DMS 273 (cell line): ENCODE data around the gene CRHR1.

Experiments
- DNase-seq: peaks from one replicate; lab custom pipeline; 2025; ENCODE audit not compliant: unreplicated experiment; lab: John Stamatoyannopoulos, UW

CRHR1 gene

DNA sequence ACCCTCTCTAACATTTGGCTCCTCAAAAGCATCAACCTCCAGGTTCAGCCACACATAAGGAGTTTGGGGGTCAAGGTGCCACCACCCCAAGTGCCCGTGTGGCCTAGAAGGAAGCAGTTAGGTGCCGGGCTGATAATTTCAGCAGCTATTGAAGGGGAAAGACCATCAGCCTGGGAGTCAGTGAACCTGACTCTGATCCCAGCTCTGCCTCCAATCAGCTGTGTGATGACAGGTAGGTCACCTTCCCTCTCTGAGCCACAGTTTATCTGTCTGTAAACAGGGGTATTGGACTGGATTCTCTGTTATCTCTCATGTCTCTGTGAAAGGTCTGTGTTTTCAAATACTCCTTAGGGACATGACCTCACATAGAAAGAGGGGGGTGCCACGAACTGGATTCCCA lies 3.9 kb downstream of the CRHR1 start:
- no peak for DNase-seq

DNA sequence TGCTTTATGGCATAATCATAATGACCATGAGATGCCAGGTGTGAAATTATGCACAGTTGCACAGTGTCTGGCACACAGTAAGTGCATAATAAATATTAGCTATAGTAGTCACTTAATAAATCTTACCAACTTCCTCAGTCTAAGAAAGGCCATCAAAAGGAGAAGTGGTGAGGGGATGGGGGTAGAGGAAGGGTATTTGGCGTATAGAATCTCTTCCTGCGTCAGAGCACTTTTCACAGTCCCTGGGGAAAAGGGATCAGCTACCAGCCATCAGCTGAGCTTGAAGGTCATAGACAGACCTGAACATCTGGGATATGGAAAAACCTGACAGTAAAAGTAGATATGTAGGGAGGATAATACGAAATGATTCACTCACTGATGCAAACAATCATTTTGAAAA lies 5.8 kb downstream of the CRHR1 start:
- DNase-seq, result no peak

DNA sequence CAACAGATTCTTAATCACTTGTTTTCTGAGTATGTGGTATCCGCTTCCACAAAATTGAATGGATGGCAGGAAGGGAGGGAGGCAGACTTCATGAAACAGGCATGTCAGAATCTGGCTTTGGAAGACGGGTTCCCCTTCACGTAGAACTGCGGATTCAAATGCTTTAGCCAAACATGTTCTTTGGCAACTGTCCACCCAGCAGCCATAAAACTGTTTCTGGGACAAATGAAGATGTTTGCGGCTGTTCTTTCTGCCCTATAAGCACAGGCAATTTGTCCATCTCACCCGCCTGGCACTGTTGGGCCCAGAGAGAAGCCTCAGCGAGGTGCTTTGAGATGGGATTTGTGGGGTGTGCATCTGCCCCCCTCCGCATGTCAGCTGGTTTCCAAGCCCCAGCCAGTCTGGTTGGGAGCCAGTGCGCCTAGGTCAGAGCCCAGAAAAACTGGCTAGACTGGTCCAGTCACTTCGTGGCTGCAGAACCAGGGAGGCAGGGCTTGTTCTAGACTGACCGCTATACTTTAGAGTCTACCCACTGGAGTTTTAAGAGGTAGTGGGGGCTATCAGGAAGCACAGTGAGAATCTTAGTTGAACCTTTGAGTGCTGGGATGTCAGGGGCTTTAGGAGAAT lies 6.3 kb downstream of the CRHR1 start:
- DNase-seq, result peak; percentile 36

DNA sequence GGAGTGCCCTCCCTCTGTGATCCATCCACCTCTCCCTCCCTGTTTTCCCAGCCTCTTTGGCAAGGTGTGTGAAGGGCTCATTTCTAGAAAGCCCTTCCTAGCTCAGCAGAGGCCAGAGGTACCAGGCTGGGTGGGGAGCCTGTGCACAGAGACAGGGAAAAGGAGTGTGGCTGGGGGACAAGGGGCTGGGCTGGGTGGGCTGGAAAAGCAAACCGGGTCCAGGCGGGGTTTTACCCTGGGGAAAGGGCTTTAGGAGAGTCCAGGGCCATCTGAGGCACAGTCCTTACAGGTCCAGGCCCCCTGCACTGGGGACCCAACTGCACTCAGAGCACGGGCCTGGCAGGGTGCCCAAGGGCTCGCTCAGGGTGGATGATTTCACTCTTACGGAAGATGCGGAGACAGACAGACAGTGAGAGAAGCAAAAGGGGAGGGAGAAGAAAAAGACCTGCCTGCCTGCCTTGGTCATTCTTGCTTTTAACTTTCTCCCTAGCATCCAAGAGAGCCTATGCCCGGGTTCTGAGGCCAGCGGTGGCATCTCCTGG lies 7.0 kb downstream of the CRHR1 start:
- peak; percentile 31 for DNase-seq

DNA sequence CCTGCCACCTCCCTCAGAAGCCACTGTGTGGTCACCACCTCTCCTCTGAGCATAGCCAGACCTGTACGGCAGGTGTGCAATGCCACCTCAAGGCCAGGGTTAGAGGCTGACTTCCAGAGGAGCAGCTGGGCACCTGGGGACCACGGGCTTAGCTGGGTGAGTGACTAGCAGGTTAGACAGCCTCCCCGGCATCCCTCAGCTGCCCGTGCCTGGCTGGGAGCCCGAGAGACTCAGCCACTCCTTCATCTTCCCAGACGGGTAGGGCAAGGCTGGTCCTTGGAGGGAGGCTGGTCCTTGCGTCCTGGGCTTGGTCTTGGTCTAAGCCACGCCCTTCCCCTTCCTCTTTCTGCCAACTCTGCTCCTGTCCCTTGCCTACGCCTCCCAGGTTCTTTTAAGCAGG lies 7.8 kb downstream of the CRHR1 start:
- DNase-seq, result no peak

DNA sequence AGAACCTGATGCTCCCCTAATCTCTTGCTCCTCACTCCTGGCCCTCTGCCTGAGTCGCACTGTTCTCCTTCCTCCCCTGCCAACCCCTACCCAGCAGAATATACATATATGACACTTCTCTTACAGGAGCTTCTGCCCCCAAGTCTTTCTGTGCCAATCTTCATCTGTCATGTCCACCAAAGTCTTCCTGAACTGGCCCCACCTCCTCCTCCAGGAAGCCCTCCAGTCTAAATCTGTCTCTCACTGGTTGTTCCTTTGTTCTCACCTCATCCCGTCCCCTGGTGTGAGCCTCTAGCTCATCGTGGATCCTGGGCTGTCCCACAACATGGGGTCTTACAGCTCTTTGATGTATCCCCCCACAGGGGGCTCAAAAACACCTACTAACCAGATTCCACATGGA lies 8.3 kb downstream of the CRHR1 start:
- DNase-seq, result no peak

DNA sequence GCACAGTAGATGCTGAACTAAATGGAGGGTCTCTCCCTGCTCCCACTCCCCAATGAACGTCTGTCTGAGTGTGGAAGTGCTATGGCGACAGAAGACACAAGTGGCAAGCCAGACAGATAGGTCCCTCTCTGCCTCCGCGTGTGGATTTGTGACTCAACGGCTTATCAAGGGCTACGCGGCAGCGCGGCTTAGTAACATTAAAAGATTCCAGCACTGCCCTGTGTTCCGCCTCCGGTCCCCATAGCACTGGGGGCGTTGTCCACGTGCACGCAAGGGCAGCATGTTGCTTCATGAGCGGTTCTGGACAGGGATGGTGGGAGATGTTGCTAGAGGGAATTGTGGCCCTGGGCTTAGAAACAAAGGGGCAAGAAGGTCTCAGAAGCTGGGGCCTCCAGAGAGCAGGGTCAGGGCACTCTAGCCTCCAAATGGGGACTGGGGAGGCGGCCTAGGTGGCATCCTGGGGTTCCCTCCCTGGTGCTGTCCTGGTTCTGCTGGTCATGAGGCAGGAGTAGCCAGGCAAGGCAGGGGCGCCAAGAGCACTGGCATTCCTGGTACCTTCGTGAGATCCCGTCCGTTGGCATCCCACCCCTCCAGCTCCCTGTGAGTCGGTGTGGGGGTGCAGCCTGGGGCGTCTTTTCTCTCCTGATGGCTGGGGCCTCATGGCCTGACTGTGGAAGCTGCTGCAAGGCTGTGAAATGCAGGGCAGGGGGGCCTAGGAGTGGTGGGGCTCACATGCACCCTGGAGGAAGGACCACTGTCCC lies 9.1 kb downstream of the CRHR1 start:
- no peak for DNase-seq

DNA sequence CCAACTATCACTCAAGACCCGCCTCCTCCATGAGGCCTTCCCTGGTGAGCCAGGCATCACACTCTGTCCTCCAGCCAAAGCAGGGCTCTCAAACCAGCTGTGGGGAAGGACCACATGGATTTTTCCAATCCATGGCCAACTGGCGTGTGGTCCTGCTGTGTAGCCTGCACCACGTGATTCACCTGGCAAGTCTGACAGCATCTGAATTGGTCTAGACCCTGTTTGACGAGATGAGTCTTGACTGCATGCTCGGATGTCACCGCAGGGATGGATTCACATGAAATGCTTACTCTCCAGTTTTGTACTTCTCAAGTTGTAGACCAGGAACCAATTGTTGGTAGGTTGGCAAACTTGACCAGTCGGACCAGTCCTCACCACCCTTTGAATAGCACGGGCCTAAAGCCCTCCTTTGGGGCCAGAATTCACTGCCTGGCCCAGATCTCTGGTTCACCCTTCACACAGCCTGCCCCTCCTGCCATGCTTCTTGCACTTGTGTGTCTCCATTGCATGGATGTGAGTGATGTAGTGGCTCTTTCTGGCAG lies 9.9 kb downstream of the CRHR1 start:
- no peak for DNase-seq

DNA sequence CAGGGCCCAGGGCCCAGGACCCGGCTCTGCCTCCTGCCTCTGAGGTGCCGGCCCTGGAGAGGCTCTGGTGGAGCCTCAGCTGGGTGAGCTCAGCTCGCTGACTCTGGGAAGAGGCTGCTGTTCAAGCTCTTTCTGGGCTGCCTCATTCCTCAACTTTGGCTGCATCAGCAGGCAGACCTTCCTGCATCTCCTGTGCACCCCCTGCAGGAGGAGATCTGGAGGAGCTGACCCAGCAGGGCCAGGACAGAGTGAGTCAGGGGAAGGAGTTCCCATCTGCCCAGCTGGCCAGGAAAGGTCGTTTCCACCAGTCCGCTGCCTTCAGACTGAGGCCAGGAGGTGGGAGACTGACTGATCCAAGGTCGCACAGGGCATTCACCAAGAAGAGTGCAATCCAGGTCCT lies 10.7 kb downstream of the CRHR1 start:
- DNase-seq, result peak; percentile 56

DNA sequence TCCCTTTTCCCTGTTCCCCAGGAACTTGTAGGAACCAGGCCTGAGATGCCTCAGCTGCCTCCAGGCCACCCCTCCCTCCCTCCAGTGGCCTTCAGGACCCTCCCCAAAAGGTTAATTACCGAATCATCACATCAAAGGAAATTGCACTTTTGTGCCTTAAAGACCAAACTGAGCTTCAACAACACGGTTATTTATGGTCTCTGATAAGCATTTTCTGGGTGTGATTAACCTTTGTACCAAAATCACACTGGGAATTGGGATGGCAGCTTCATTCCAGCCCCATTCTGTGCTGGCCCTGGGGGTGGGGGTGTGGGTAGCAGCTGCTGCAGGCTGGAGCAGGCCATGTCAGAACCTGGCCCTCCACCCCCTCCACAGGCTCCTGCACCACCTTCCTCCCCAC lies 16.7 kb downstream of the CRHR1 start:
- DNase-seq, result no peak

DNA sequence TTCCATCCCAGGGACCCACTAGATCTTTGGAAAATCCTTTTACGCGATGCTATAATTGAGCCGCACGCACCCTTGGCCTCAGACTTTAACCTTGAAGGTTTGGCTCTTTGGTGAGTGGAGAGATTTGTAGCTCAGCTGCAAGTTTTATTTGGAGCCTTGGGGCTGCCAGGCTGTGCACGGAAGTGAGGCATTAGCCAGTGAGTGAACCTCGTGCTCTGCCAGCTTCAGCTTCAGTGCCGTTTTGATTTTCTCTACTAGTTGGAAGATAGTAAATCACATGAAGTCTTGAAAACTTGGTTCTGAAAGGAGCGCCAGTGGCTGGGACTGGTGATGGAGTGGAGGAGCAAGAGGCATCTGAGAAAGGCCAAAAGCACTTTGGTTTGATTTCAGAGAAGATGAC lies 17.3 kb downstream of the CRHR1 start:
- DNase-seq, result no peak

DNA sequence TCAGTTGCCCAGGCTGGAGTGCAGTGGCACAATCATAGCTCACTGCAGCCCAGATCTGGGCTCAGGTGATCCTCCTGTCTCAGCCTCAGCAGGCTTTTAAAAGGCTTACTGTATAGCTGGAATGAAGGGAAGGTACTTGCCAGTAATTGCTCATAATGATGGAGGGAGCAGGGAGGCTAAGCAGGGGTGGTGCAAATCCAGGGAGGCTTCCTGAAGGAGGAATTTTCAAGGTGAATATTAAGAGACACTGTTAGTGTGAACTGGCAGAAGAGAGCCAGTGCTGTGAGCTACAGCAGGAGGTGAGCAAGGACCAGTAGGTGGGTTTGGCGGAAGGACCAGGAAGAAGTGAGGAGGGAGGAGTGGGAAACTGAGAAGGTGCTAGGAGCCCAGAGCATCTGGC lies 24.7 kb downstream of the CRHR1 start:
- DNase-seq, result no peak

DNA sequence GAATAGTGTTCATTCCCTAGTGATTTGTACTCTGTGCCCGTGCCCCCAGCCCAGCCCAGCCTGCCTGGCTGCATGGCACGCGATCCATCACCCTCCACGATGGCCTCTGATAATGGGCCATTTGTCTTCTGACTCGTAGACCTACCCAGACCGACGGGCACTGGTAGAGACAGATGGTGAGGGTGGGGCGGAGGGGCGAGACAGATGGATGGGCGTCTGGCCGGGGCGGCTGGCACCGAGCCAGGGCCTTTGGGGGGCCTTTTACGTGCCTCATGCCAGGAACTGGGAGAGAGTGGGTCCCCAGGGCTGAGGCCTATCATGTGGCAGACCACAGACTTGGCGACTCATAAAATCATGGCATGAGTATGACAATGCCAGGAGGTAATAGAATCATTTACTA lies 25.4 kb downstream of the CRHR1 start:
- DNase-seq, result peak; percentile 95

DNA sequence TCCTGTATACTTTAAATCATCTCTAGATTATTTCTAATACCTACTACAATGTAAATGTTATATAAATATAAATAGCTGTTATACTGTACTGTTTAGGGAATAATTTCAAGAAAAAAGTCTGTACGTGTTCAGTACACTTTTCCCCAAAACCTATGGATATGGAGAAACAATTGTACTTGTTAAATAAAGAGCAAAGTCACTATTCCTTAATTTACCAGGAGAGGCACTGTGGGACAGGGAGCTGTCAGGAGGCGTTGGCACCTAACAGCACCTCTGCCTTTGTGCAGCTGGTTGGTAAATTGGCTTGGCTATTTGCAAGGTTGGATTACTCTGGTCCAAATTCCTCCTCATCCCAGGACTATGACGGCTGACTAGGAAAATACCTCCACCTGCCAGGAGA lies 28.0 kb downstream of the CRHR1 start:
- peak; percentile 76 for DNase-seq

DNA sequence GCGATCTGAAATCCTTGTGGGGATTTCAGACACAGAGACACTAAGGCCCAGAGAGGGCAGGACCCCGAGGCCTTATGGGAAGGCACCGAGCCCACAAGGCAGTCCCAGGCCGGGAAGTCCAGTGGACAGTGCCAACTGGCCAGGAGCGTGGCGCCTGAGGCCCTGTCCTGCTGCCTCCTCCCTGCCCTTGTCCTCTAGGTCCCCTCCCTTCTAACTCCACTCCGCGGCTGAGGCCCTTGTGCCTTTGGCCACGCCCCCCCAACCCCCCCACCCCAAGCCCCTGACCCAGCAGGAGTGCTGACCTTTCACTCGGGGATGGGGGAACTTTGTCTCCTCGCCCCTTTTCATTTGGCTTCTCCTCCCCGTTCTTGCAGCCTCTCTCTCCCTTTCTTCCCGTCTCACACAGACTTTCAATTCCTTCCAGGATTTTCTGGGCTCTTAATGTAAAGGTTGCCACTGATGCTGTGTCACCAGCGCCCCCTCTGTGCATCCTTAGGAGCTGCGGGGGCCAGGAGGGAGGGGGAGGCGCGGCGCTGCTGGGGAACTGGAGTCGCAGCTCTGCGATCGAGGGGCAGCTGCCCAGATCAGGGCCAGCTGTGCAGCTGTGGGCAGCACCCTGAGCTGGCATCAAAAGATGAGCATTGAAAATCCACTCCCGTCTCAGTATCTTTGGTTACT lies 29.1 kb downstream of the CRHR1 start:
- peak; percentile 50 for DNase-seq

DNA sequence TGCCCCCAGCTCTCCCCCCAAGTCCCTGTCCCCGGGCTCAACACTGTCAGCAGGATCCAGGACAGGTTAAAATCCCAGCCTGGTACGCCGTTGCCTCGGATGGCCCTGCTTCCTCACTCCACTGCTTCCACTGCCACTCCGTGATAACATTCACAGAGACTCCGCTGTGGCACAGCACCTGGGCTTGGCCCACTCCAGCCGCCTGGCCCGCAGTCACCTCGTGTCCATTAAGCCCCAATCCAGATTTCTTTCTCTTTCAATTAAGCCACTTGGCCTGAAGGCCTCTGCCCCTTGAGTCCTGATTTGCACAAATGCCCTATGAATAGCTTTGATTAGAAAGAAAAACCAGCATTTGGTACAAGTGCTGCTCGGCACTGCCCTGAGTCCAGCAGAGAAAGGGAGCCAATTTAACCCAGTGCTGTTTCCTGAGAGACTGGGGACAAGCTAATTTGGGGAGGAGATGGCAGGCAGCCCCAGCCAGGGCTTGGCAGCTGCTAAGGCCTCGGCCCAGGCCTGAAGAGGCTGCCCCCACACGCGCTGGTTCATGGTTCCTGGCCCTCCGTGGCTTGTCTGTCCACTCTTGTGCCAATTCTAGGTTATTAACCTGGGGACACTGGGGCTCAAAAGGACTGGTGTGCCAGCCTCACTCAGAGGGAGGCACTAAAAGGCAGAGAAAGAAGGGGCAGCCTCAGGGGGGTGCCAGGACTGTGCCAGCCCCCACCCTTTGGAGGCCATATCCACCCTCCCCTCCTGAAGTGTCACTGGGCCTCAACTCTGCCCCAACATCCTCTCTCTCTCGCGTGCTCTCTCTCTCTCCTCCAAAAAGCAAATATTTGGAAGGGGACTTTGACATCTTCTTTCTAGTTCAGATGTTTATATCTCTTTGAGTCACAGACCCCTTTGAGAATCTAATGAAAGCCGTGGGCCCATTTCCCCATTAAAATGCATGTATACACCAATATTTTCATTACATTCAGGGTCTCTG lies 30.8 kb downstream of the CRHR1 start:
- DNase-seq, result no peak

DNA sequence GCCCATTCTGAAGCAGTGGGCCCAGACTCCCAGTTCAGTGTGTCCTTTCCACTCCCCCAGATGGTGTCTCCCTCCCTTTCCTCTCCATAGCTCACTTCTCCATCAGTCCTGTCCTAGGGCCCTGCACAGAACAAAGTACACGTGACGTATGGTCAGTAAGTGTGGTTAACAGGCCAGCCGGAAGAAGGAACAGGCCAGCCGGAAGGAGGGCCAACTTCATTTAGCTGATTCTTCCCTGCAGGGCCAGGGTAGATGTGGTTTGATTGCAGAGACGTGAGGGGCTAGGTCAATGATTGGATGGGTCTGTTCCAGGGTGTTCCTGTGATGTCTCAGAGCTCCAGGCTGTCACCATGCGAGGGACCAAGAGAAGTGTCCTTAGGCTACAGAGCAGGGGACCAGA lies 31.6 kb downstream of the CRHR1 start:
- no peak for DNase-seq

DNA sequence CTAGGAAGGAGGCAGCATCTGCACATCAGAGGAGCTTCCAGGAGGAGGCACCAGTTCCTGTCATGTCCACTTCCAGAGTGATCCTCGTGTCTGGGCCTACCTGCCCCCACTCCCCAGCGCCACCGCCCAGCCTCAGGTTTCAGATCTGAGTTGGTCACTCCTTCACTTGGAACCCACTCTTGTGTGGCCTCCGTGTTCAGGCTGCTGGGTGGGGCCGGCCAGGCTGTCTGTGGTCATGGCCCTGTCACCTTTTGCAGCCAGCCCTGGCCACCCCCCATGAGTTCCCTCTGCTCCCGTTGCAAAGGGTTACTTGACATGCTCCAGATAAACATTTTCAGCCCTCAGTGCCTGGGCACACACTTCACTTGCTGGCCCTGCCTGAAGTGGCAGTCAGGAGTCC lies 33.9 kb downstream of the CRHR1 start:
- DNase-seq, result no peak

DNA sequence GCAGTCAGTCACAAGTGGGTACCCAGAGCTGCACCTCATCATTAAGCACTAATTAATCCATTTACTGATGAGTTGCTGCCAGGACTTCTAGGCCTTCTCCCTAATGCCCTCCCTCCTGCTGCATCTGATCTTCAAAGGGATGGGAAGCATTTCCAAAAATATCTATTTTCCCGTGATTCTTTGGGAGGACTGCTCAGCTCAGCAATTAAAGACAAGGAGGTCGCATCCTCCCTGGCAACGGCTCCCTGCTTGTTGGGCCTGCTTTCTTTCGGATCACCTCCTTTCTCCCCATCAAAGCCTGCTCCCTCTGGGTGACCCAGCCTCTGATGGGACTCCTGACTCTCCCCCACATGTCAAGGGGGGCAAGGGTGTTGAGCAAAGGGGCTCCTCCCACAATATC lies 34.6 kb downstream of the CRHR1 start:
- DNase-seq, result no peak

DNA sequence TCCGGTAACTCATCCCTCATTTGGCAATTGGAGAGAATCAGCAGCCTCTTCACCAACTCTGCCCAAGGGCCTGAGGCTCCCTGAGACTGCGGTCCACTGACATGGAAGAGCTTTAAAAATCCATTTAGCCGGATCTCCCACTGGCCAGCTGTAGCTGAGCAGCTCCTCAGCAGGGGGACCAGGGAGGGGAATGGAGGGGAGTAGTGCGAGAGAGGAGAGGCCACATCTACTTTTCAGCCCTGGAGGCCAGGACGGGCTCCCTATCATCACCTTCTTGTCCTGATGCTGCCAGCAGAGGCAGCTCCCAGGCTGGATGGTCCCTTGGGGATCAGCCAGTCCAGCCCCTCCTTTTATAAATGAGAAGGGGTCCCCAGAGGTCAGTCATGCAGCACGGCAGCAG lies 35.5 kb downstream of the CRHR1 start:
- no peak for DNase-seq
